ENCODE measurements around the gene LSR.
"Not testable (repeated sequence)": the region's sequence is repeated elsewhere in the genome, so short reads cannot be mapped to it uniquely, and the experiment has no call there.

The LSR gene

GRCh38 chr19:35231956-35232645 is 16.7 kb upstream of the LSR start:
- no peak for DNase-seq (ENCODE audit: low spot score)
- TF ChIP-seq CTCF (IDR thresholded peaks at IDR 0.05; ENCODE audit: extremely low read depth, insufficient read depth, missing control alignments): no peak
- in situ Hi-C loops (cut with MboI; ENCODE audit: low pct_unique_long_range_greater_than_20kb, low sequenced_read_pairs, unreplicated experiment): no loop called here

GRCh38 chr19:35232912-35233311 is 15.9 kb upstream of the LSR start:
- no peak for TF ChIP-seq CTCF (IDR thresholded peaks at IDR 0.05; ENCODE audit: extremely low read depth, insufficient read depth, missing control alignments)
- in situ Hi-C loops (cut with MboI; ENCODE audit: low pct_unique_long_range_greater_than_20kb, low sequenced_read_pairs, unreplicated experiment): no loop called here
- DNase-seq (ENCODE audit: low spot score): no peak

- DNase-seq (ENCODE audit: low spot score): no peak
- in situ Hi-C loops (cut with MboI; ENCODE audit: low pct_unique_long_range_greater_than_20kb, low sequenced_read_pairs, unreplicated experiment): no loop called here
- peak; percentile 43 for TF ChIP-seq CTCF (IDR thresholded peaks at IDR 0.05; ENCODE audit: extremely low read depth, insufficient read depth, missing control alignments)
These were observed 12.0 kb upstream of the LSR start for GRCh38 chr19:35236638-35237400.

GRCh38 chr19:35239597-35239996 is 9.2 kb upstream of the LSR start:
- in situ Hi-C loops (cut with MboI; ENCODE audit: low pct_unique_long_range_greater_than_20kb, low sequenced_read_pairs, unreplicated experiment); DNase-seq (ENCODE audit: low spot score): not testable (repeated sequence)

GRCh38 chr19:35240327-35240726 is 8.5 kb upstream of the LSR start:
- in situ Hi-C loops (cut with MboI; ENCODE audit: low pct_unique_long_range_greater_than_20kb, low sequenced_read_pairs, unreplicated experiment): no loop called here
- no peak for TF ChIP-seq CTCF (IDR thresholded peaks at IDR 0.05; ENCODE audit: extremely low read depth, insufficient read depth, missing control alignments)
- DNase-seq (ENCODE audit: low spot score): no peak

- TF ChIP-seq CTCF (IDR thresholded peaks at IDR 0.05; ENCODE audit: extremely low read depth, insufficient read depth, missing control alignments): no peak
- in situ Hi-C loops (cut with MboI; ENCODE audit: low pct_unique_long_range_greater_than_20kb, low sequenced_read_pairs, unreplicated experiment): no loop called here
- no peak for DNase-seq (ENCODE audit: low spot score)
These were observed 7.4 kb upstream of the LSR start for GRCh38 chr19:35241417-35241816.

- in situ Hi-C loops (cut with MboI; ENCODE audit: low pct_unique_long_range_greater_than_20kb, low sequenced_read_pairs, unreplicated experiment): no loop called here
- DNase-seq (ENCODE audit: low spot score): no peak
- TF ChIP-seq CTCF (IDR thresholded peaks at IDR 0.05; ENCODE audit: extremely low read depth, insufficient read depth, missing control alignments): no peak
These were observed 2.2 kb upstream of the LSR start for GRCh38 chr19:35246466-35247092.
